Measurements from ENCODE around the gene CCZ1.
"Not testable (repeated sequence)": the region's sequence is repeated elsewhere in the genome, so short reads cannot be mapped to it uniquely, and the experiment has no call there.

CCZ1 gene

GRCh38 chr7:5908835-5909234 lies 10.3 kb downstream of the CCZ1 start:
- DNase-seq (ENCODE audit: low read depth in 1 of 2, low spot score in 1 of 2), result not testable (repeated sequence)

- DNase-seq (ENCODE audit: low read depth in 1 of 2, low spot score in 1 of 2), result not testable (repeated sequence)
These were observed 18.0 kb downstream of the CCZ1 start for GRCh38 chr7:5916529-5916928.

GRCh38 chr7:5924180-5924579 lies 25.6 kb downstream of the CCZ1 start:
- DNase-seq (ENCODE audit: low read depth in 1 of 2, low spot score in 1 of 2), result not testable (repeated sequence)

GRCh38 chr7:5924630-5925029 lies 26.1 kb downstream of the CCZ1 start:
- DNase-seq (ENCODE audit: low read depth in 1 of 2, low spot score in 1 of 2), result not testable (repeated sequence)

- DNase-seq (ENCODE audit: low read depth in 1 of 2, low spot score in 1 of 2), result not testable (repeated sequence)
These were observed 27.8 kb downstream of the CCZ1 start for GRCh38 chr7:5926263-5926870.

- not testable (repeated sequence) for DNase-seq (ENCODE audit: low read depth in 1 of 2, low spot score in 1 of 2)
These were observed 31.8 kb downstream of the CCZ1 start for GRCh38 chr7:5930290-5930689.

- DNase-seq (ENCODE audit: low read depth in 1 of 2, low spot score in 1 of 2), result not testable (repeated sequence)
These were observed 32.7 kb downstream of the CCZ1 start for GRCh38 chr7:5931250-5931649.

GRCh38 chr7:5931905-5932644 lies 33.5 kb downstream of the CCZ1 start:
- not testable (repeated sequence) for DNase-seq (ENCODE audit: low read depth in 1 of 2, low spot score in 1 of 2)

- not testable (repeated sequence) for DNase-seq (ENCODE audit: low read depth in 1 of 2, low spot score in 1 of 2)
These were observed 36.5 kb downstream of the CCZ1 start for GRCh38 chr7:5934945-5935450.

- not testable (repeated sequence) for DNase-seq (ENCODE audit: low read depth in 1 of 2, low spot score in 1 of 2)
These were observed 64.7 kb downstream of the CCZ1 start for GRCh38 chr7:5963205-5963604.

GRCh38 chr7:5963810-5964209 lies 65.3 kb downstream of the CCZ1 start:
- not testable (repeated sequence) for DNase-seq (ENCODE audit: low read depth in 1 of 2, low spot score in 1 of 2)

GRCh38 chr7:5970347-5970911 lies 71.9 kb downstream of the CCZ1 start, which contains the start of gene RSPH10B:
Gene RSPH10B, minus strand, starts transcription at chr7:5970689. Its CDS starts 3,573 bp downstream, at chr7:5967116.
- not testable (repeated sequence) for DNase-seq (ENCODE audit: low read depth in 1 of 2, low spot score in 1 of 2)

- not testable (repeated sequence) for DNase-seq (ENCODE audit: low read depth in 1 of 2, low spot score in 1 of 2)
These were observed 75.0 kb downstream of the CCZ1 start for GRCh38 chr7:5973580-5973979.

Data from activated CD4-positive, alpha-beta T cell treated with anti-CD3 and anti-CD28 coated beads, Interleukin-2, amount 50 U/mL, for 24 hours (primary cell).